ENCODE data around the gene AMBRA1. TPM values are rescaled to one million over a fixed set of nuclear protein-coding genes. Genes with fewer than 3 reads are reported as not detected.

The AMBRA1 gene
- total and polyA plus RNA-seq, 8 donors, result 4.6 to 59.4 (median 23.3) TPM

GRCh38 chr11:46504817-46505613, 88.8 kb downstream of the AMBRA1 start:
- Histone ChIP-seq H3K27me3 (no peaks in the 10 kb centered on the region), H3K36me3 (peaks cover 13 to 66% (median 61%) of the 10 kb centered on the region in 4 donors), H3K4me1 (peaks cover 0 to 8% (median 4%) of the 10 kb centered on the region in 4 donors), H3K9me3 (no peaks in the 10 kb centered on the region), H3K27ac (no peak overlapping the region), H3K4me3 (no peak overlapping the region)
- intact Hi-C loops (cut with DNase I; ENCODE audit: low total_unique reads), result no loop called here
- DNase-seq, result no peak
- WGBS, 5 donors, result 75 to 92% (median 79%) methylated on average over 3 of the region's 3 CpGs
- TF ChIP-seq, protein P1, sequence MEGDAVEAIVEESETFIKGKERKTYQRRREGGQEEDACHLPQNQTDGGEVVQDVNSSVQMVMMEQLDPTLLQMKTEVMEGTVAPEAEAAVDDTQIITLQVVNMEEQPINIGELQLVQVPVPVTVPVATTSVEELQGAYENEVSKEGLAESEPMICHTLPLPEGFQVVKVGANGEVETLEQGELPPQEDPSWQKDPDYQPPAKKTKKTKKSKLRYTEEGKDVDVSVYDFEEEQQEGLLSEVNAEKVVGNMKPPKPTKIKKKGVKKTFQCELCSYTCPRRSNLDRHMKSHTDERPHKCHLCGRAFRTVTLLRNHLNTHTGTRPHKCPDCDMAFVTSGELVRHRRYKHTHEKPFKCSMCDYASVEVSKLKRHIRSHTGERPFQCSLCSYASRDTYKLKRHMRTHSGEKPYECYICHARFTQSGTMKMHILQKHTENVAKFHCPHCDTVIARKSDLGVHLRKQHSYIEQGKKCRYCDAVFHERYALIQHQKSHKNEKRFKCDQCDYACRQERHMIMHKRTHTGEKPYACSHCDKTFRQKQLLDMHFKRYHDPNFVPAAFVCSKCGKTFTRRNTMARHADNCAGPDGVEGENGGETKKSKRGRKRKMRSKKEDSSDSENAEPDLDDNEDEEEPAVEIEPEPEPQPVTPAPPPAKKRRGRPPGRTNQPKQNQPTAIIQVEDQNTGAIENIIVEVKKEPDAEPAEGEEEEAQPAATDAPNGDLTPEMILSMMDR (IDR thresholded peaks at IDR 0.05), result no peak
- TF ChIP-seq EP300 (IDR thresholded peaks at IDR 0.05), result no peak
- TF ChIP-seq POLR2AphosphoS5 (IDR thresholded peaks at IDR 0.05), result no peak
- no peak for TF ChIP-seq POLR2A (IDR thresholded peaks at IDR 0.05)

DNA sequence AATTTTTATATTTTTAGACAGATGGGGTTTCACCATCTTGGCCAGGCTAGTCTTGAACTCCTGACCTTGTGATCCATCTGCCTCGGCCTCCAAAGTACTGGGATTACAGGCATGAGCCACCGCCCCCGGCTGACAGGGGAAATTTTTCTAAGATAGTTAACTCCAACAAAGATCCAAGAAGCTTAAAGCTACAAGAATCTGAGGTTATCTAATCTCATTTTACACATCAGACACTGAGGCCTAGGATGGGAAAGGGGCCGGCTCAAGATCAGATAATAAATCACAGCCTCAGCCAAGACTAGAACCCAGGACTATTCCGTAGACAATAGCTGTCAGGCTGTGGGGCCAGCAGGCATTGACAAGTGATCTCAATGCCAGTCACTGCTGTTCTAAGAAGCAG, 94.0 kb downstream of the AMBRA1 start:
- TF ChIP-seq POLR2A (IDR thresholded peaks at IDR 0.05), result no peak
- no peak for TF ChIP-seq POLR2AphosphoS5 (IDR thresholded peaks at IDR 0.05)
- TF ChIP-seq EP300 (IDR thresholded peaks at IDR 0.05), result no peak
- TF ChIP-seq, protein P1 (IDR thresholded peaks at IDR 0.05), result no peak
- DNase-seq, result no peak
- H3K4me1 ChIP-seq, result peaks cover 0 to 25% (median 10%) of the 10 kb centered on the region in 4 donors
- WGBS, 5 donors, result 87 to 94% (median 91%) methylated on average over 5 of the region's 5 CpGs
- no peak overlapping the region for H3K4me3 ChIP-seq
- no peaks in the 10 kb centered on the region for H3K27me3 ChIP-seq
- no peaks in the 10 kb centered on the region for H3K9me3 ChIP-seq
- peaks cover 8 to 46% (median 29%) of the 10 kb centered on the region in 4 donors for H3K36me3 ChIP-seq
- intact Hi-C loops (cut with DNase I; ENCODE audit: low total_unique reads), result no loop called here
- H3K27ac ChIP-seq, result no peak overlapping the region

- Histone ChIP-seq H3K36me3 (peaks cover 4 to 46% (median 25%) of the 10 kb centered on the region in 4 donors), H3K4me1 (peaks cover 0 to 26% (median 10%) of the 10 kb centered on the region in 4 donors), H3K27ac (no peak overlapping the region), H3K9me3 (no peaks in the 10 kb centered on the region), H3K4me3 (no peak overlapping the region), H3K27me3 (no peaks in the 10 kb centered on the region)
- WGBS, 5 donors, result 94 to 98% (median 96%) methylated on average over 2 of the region's 2 CpGs
- TF ChIP-seq POLR2AphosphoS5 (IDR thresholded peaks at IDR 0.05), result no peak
- TF ChIP-seq, protein P1 (IDR thresholded peaks at IDR 0.05), result no peak
- TF ChIP-seq EP300 (IDR thresholded peaks at IDR 0.05), result no peak
- intact Hi-C loops (cut with DNase I; ENCODE audit: low total_unique reads), result no loop called here
- DNase-seq, result no peak
Measured at GRCh38 chr11:46498968-46499367, 94.9 kb downstream of the AMBRA1 start.

DNA sequence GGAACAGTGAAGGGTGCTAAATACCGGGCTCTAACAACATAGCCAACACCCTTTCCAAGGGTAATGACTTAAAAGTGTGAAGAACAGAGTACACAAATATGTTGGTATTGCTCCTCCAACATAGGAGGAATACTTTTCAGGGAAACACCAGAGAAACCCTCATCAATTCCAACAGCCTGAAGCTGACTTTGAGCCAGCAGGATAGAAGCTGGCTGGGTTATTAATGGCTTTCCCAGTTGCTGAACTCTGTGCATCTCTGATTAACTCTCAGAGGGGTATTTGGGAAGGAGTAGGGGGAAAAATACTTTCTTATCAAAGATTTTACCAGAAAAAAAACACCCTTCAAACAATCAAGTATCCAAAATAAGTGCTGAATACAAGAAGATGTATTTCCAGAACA, 95.6 kb downstream of the AMBRA1 start:
- Histone ChIP-seq H3K4me3 (no peak overlapping the region), H3K27ac (no peak overlapping the region), H3K27me3 (no peaks in the 10 kb centered on the region), H3K36me3 (peaks cover 5 to 46% (median 25%) of the 10 kb centered on the region in 4 donors), H3K9me3 (no peaks in the 10 kb centered on the region), H3K4me1 (peaks cover 0 to 31% (median 10%) of the 10 kb centered on the region in 4 donors)
- TF ChIP-seq POLR2A (IDR thresholded peaks at IDR 0.05), result no peak
- no peak for TF ChIP-seq POLR2AphosphoS5 (IDR thresholded peaks at IDR 0.05)
- TF ChIP-seq EP300 (IDR thresholded peaks at IDR 0.05), result no peak
- 68 to 93% (median 84%) methylated on average over 1 of the region's 1 CpG for WGBS, 5 donors
- intact Hi-C loops (cut with DNase I; ENCODE audit: low total_unique reads), result no loop called here
- no peak for DNase-seq

DNA sequence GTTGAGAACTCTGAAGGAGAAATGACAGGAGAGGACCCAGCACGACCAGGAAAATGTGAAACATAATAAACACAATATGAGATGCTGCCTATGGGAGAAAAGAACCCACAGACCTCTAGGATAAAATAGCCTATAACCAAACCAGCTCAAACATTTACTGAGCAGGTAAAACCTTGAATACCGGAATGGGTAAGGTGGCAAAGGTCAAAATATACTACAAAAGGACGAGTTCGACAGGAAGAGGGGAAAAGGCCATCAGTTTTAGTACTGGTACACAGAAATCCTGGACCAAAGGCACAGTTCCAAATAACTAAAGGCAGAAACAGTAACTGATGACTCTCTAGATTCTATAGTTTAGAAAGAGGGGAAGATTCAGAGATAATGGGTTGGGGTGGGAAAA, 96.3 kb downstream of the AMBRA1 start:
- TF ChIP-seq EP300 (IDR thresholded peaks at IDR 0.05), result no peak
- TF ChIP-seq, protein P1 (IDR thresholded peaks at IDR 0.05), result no peak
- TF ChIP-seq POLR2A (IDR thresholded peaks at IDR 0.05), result no peak
- TF ChIP-seq POLR2AphosphoS5 (IDR thresholded peaks at IDR 0.05), result no peak
- Histone ChIP-seq H3K27ac (no peak overlapping the region), H3K27me3 (no peaks in the 10 kb centered on the region), H3K9me3 (no peaks in the 10 kb centered on the region), H3K4me3 (no peak overlapping the region), H3K36me3 (peaks cover 10 to 50% (median 31%) of the 10 kb centered on the region in 4 donors), H3K4me1 (peaks cover 0 to 37% (median 13%) of the 10 kb centered on the region in 4 donors)
- DNase-seq, result no peak
- WGBS, 5 donors, result 61 to 78% (median 63%) methylated on average over 4 of the region's 4 CpGs
- intact Hi-C loops (cut with DNase I; ENCODE audit: low total_unique reads), result no loop called here
